HepG2 (cell line): ENCODE measurements around the gene ASL. TPM values are rescaled to one million over a fixed set of nuclear protein-coding genes. Genes with fewer than 3 reads are reported as not detected.

Experiments
- CHCHD3 ChIP-seq: sonication (generic); formaldehyde crosslinking; IDR thresholded peaks from 2 replicates; pipeline ENCODE4 v1.8.0; 2022; ENCODE audit warnings: mild to moderate bottlenecking, missing genetic modification reagents, moderate library complexity
- CREBL2 ChIP-seq: sonication (generic); formaldehyde crosslinking; IDR thresholded peaks from 2 replicates; pipeline ENCODE4 v1.8.1; 2023; ENCODE audit warnings: missing genetic modification reagents, mild to moderate bottlenecking, borderline replicate concordance
- HDAC6 ChIP-seq: fragments of 200-600 bp; sonication (generic); IDR thresholded peaks from 2 replicates; pipeline ENCODE4 v1.7.0; 2017; ENCODE audit warnings: mild to moderate bottlenecking, antibody characterized with exemption, low read length, low read depth
- HOMEZ ChIP-seq: IDR thresholded peaks from 2 replicates; pipeline ENCODE4 v1.6.1; 2016; ENCODE audit warnings: low read depth
- KAT2B ChIP-seq: fragments of 150-350 bp; IDR thresholded peaks from 2 replicates; pipeline ENCODE4 v1.6.1; 2014; ENCODE audit warnings: low read depth, low read length, borderline replicate concordance
- KLF15 ChIP-seq: sonication (generic); formaldehyde crosslinking; IDR thresholded peaks from 2 replicates; pipeline ENCODE4 v1.8.1; 2023; ENCODE audit warnings: borderline replicate concordance, mild to moderate bottlenecking, inconsistent platforms, missing genetic modification reagents, mixed read lengths
- MED13 ChIP-seq: sonication (generic); formaldehyde crosslinking; IDR thresholded peaks from 2 replicates; pipeline ENCODE4 v1.5.0; 2020; ENCODE audit warnings: missing genetic modification reagents
- MTERF4 ChIP-seq: sonication (generic); formaldehyde crosslinking; IDR thresholded peaks from 2 replicates; pipeline ENCODE4 v1.8.0; 2023; ENCODE audit warnings: mild to moderate bottlenecking, missing genetic modification reagents
- NCOA1 ChIP-seq: sonication (generic); formaldehyde crosslinking; IDR thresholded peaks from 2 replicates; pipeline ENCODE4 v1.9.0; 2021; ENCODE audit warnings: missing genetic modification reagents
- XRCC5 ChIP-seq: fragments of 200-400 bp; formaldehyde crosslinking; optimal IDR thresholded peaks from 2 replicates; pipeline ENCODE3; 2017; ENCODE audit warnings: mild to moderate bottlenecking, low read length
- ZBTB34 ChIP-seq: sonication (generic); formaldehyde crosslinking; IDR thresholded peaks from 2 replicates; pipeline ENCODE4 v1.8.0; 2022; ENCODE audit warnings: mild to moderate bottlenecking, missing genetic modification reagents
- ZFAT ChIP-seq: sonication (generic); formaldehyde crosslinking; conservative IDR thresholded peaks from 2 replicates; pipeline ENCODE4 v1.8.1; 2023; ENCODE audit warnings: missing genetic modification reagents, inconsistent platforms
- ZNF329 ChIP-seq: sonication (generic); formaldehyde crosslinking; IDR thresholded peaks from 2 replicates; pipeline ENCODE4 v1.9.0; 2021; ENCODE audit warnings: low read depth, mild to moderate bottlenecking, missing genetic modification reagents
- ZNF333 ChIP-seq: sonication (generic); formaldehyde crosslinking; IDR thresholded peaks from 2 replicates; pipeline ENCODE4 v1.4.0; 2020; ENCODE audit warnings: mild to moderate bottlenecking, missing genetic modification reagents, borderline replicate concordance
- ZNF589 ChIP-seq: sonication (generic); formaldehyde crosslinking; conservative IDR thresholded peaks from 2 replicates; pipeline ENCODE4 v1.8.0; 2022; ENCODE audit warnings: mild to moderate bottlenecking, moderate library complexity, missing genetic modification reagents
- ZNF629 ChIP-seq: sonication (generic); formaldehyde crosslinking; conservative IDR thresholded peaks from 2 replicates; pipeline ENCODE4 v1.5.0; 2020; ENCODE audit warnings: missing genetic modification reagents
- ZNF674 ChIP-seq: sonication (generic); formaldehyde crosslinking; IDR thresholded peaks from 2 replicates; pipeline ENCODE4 v1.5.0; 2020; ENCODE audit warnings: low read depth, mild to moderate bottlenecking, missing genetic modification reagents
- ZNF704 ChIP-seq: sonication (generic); formaldehyde crosslinking; IDR thresholded peaks from 2 replicates; pipeline ENCODE4 v1.8.1; 2023; ENCODE audit warnings: mild to moderate bottlenecking, inconsistent platforms, moderate library complexity, missing genetic modification reagents, borderline replicate concordance
- ZNF784 ChIP-seq: sonication (generic); formaldehyde crosslinking; IDR thresholded peaks from 2 replicates; pipeline ENCODE4 v1.5.1; 2020; ENCODE audit warnings: missing genetic modification reagents, mild to moderate bottlenecking, borderline replicate concordance
- ZNF841 ChIP-seq: sonication (generic); formaldehyde crosslinking; IDR thresholded peaks from 2 replicates; pipeline ENCODE4 v1.8.1; 2023; ENCODE audit warnings: missing genetic modification reagents, borderline replicate concordance
- ZSCAN9 ChIP-seq: IDR thresholded peaks from 2 replicates; pipeline ENCODE4 v1.6.1; 2016; ENCODE audit warnings: borderline replicate concordance
- ZXDC ChIP-seq: sonication (generic); formaldehyde crosslinking; IDR thresholded peaks from 2 replicates; pipeline ENCODE4 v1.5.0; 2020; ENCODE audit warnings: mild to moderate bottlenecking, missing genetic modification reagents
- polyA plus RNA-seq, 8 experiments: library from polyadenylated mRNA; depleted of rRNA in 3 of 8; stranded (reverse) in 7 of 8; unstranded in 1 of 8; fragments of >200 nt; fragmentation: Illumina TruSeq in 4 of 8; extraction: Trizol in 4 of 8; gene quantifications; 2 replicates each; pipeline versions ENCODE4 v1.2.1 to v1.2.3, GENCODE V29; 2011 to 2016; ENCODE audit warnings: low read depth in 4 of 8, missing spikeins in 1 of 8, mixed read lengths in 1 of 8; ENCODE audit not compliant: insufficient read depth in 1 of 8
- total RNA-seq, 5 experiments: library from RNA; depleted of rRNA; stranded (reverse); fragments of >200 nt; fragmentation: Illumina TruSeq; extraction: Trizol; gene quantifications; 2 replicates each; pipeline ENCODE4 v1.2.3, GENCODE V29; 2016; ENCODE audit warnings: low read depth in 1 of 5

ASL gene
- total and polyA plus RNA-seq, 2 of the 13 experiments (the other 11 are each of a cell fraction or from before 2014, with no cell fraction given): 71.4 to 96.5 TPM

- TF ChIP-seq ZXDC (CRISPR knock-in tag): no peak
- TF ChIP-seq KAT2B: no peak
- no peak for TF ChIP-seq ZFAT (CRISPR knock-in tag)
- no peak for TF ChIP-seq ZNF589
- no peak for TF ChIP-seq ZNF674 (CRISPR knock-in tag)
- TF ChIP-seq XRCC5: no peak
- TF ChIP-seq ZSCAN9: peak; percentile 93
- no peak for TF ChIP-seq ZBTB34
- TF ChIP-seq ZNF704: no peak
- TF ChIP-seq ZNF629 (CRISPR knock-in tag): no peak
- TF ChIP-seq ZNF329: no peak
- TF ChIP-seq ZNF841 (CRISPR knock-in tag): no peak
- no peak for TF ChIP-seq HDAC6
- TF ChIP-seq ZNF333: no peak
- no peak for TF ChIP-seq KLF15
- peak; percentile 74; the same call in 1 of the 2 replicates for TF ChIP-seq HOMEZ
- no peak for TF ChIP-seq MTERF4 (CRISPR knock-in tag)
- TF ChIP-seq MED13 (CRISPR knock-in tag): no peak
- TF ChIP-seq CREBL2 (CRISPR knock-in tag): no peak
- no peak for TF ChIP-seq ZNF784
- no peak for TF ChIP-seq NCOA1 (CRISPR knock-in tag)
- TF ChIP-seq CHCHD3 (CRISPR knock-in tag): no peak
Observed at GRCh38 chr7:66142996-66143395, 67.4 kb downstream of the ASL start (continued).
